GM18519 (cell line): Measurements from ENCODE around the gene CMC1.

Experiments used
- ATAC-seq: cut with Tn5 transposase; IDR thresholded peaks from one replicate; pipeline ENCODE4 v1.9.1; 2021; ENCODE audit warnings: mild to moderate bottlenecking, moderate library complexity; ENCODE audit not compliant: unreplicated experiment, low FRiP score

The CMC1 gene

GRCh38 chr3:28294667-28295413, 53.4 kb downstream of the CMC1 start:
- ATAC-seq = no peak

- no peak for ATAC-seq
These were observed 54.6 kb downstream of the CMC1 start for GRCh38 chr3:28295898-28296490.

GRCh38 chr3:28299705-28300104, 58.3 kb downstream of the CMC1 start:
- ATAC-seq = no peak

- no peak for ATAC-seq
These were observed 59.0 kb downstream of the CMC1 start for GRCh38 chr3:28300345-28300962.

- ATAC-seq = no peak
These were observed 60.3 kb downstream of the CMC1 start for GRCh38 chr3:28301688-28302087.

- no peak for ATAC-seq
These were observed 66.8 kb downstream of the CMC1 start for GRCh38 chr3:28308196-28308595.

GRCh38 chr3:28315711-28316110, 74.3 kb downstream of the CMC1 start:
- ATAC-seq = no peak

- no peak for ATAC-seq
These were observed 74.8 kb downstream of the CMC1 start for GRCh38 chr3:28316226-28316625.

GRCh38 chr3:28317438-28318022, 76.1 kb downstream of the CMC1 start:
- peak; percentile 93 for ATAC-seq

GRCh38 chr3:28320981-28321380, 79.6 kb downstream of the CMC1 start:
- no peak for ATAC-seq

- ATAC-seq = no peak
These were observed 81.0 kb downstream of the CMC1 start for GRCh38 chr3:28322464-28322863.

GRCh38 chr3:28326458-28326926, 85.1 kb downstream of the CMC1 start:
- peak; percentile 72 for ATAC-seq

GRCh38 chr3:28328188-28329151, 87.1 kb downstream of the CMC1 start:
- no peak for ATAC-seq

GRCh38 chr3:28334552-28334951, 93.1 kb downstream of the CMC1 start:
- no peak for ATAC-seq

GRCh38 chr3:28335246-28335645, 93.8 kb downstream of the CMC1 start:
- ATAC-seq = no peak

GRCh38 chr3:28337230-28337629, 95.8 kb downstream of the CMC1 start:
- ATAC-seq = no peak

- no peak for ATAC-seq
These were observed 101.7 kb downstream of the CMC1 start for GRCh38 chr3:28343144-28343543.

- no peak for ATAC-seq
These were observed 104.3 kb downstream of the CMC1 start for GRCh38 chr3:28345690-28346089.

- no peak for ATAC-seq
These were observed 106.2 kb downstream of the CMC1 start for GRCh38 chr3:28347374-28348264.
